Measurements from ENCODE around the gene JAKMIP2.

DNA sequence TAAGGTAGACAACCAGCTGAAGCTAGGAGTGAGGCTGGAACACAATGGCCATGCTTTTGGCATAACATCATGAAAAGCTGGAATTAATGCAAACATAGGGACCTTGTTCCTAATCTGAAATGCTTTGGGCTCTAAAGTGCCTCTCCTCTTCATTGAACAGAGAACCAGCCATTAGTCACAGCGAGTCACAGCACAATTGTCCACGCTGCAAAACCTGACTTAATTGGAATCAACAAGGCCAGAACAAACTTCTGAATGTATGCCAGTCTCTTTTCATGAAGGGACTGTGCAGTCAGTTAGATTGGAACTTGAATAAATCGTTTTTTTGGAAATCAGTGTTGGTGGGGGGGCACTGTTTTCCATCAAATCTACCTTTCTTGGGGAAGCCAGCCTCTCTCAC lies 96.5 kb downstream of the JAKMIP2 start:
- TF ChIP-seq EZH2 (IDR thresholded peaks at IDR 0.05; ENCODE audit: borderline replicate concordance) (no peak), EZH2phosphoT487 (IDR thresholded peaks at IDR 0.05; ENCODE audit: low read depth, severe bottlenecking, unreplicated experiment) (no peak)
- TF ChIP-seq, protein P1, sequence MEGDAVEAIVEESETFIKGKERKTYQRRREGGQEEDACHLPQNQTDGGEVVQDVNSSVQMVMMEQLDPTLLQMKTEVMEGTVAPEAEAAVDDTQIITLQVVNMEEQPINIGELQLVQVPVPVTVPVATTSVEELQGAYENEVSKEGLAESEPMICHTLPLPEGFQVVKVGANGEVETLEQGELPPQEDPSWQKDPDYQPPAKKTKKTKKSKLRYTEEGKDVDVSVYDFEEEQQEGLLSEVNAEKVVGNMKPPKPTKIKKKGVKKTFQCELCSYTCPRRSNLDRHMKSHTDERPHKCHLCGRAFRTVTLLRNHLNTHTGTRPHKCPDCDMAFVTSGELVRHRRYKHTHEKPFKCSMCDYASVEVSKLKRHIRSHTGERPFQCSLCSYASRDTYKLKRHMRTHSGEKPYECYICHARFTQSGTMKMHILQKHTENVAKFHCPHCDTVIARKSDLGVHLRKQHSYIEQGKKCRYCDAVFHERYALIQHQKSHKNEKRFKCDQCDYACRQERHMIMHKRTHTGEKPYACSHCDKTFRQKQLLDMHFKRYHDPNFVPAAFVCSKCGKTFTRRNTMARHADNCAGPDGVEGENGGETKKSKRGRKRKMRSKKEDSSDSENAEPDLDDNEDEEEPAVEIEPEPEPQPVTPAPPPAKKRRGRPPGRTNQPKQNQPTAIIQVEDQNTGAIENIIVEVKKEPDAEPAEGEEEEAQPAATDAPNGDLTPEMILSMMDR (IDR thresholded peaks at IDR 0.05; ENCODE audit: poor library complexity), result no peak

Data from hepatocyte (in vitro differentiated cells).